ENCODE measurements around the gene RNF220. TPM values are rescaled to one million over a fixed set of nuclear protein-coding genes. Genes with fewer than 3 reads are reported as not detected.

Gene RNF220
- total RNA-seq, 2 donors from 2014 or later: 121 to 125 TPM

DNA sequence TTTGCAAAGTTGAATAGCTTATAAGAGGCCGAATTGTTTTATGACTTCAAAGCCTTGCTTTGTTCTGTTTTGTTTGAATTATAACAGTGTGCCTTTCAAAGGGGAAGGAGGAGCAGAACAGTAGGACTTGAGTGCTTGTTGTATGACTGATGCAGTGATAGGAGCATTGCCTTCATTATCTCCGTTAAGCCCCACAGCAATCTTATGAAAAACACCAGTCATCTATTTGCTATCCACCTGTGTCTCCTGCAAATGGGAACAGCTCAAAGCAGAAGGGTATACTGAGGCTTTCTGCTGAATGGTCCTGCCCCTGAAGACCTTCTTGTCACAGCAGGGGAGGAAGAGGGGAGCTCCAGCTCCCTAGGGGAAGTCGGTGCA lies 127.5 kb downstream of the RNF220 start:
- Histone ChIP-seq H3K4me1 (ENCODE audit: control insufficient read depth in 1 of 2, low read depth in 2 of 2) (no peaks in the 10 kb centered on the region), H3K9me3 (no peaks in the 10 kb centered on the region), H3K36me3 (no peaks in the 10 kb centered on the region), H3K27me3 (replicated peaks; ENCODE audit: insufficient read depth) (no peaks in the 10 kb centered on the region), H3K27ac (no peak overlapping the region), H3K4me3 (no peak overlapping the region)
- no peak for DNase-seq (ENCODE audit: low spot score)
- ATAC-seq (ENCODE audit: insufficient number of reproducible peaks, low FRiP score, low read depth): no peak
- no peak for TF ChIP-seq CTCF (IDR thresholded peaks at IDR 0.05)

DNA sequence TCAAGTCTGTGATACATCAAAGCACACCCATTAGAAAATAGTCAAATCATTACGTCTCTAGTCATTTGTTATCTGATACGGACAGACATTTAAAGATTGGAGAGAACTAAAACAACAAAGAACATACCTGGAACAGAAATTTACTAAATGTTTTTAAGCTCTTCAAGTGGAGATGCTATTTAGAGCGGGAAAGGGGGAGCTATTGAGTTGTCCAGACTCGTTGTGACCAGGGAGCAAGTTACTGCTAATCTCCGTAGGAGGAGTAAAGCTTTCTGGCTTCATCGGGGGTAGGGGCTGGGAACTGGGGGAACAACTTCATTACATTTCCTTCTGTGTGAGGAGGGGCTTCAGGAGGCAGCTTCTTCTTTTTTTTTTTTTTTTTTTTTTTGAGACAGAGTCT lies 129.7 kb downstream of the RNF220 start:
- Histone ChIP-seq H3K36me3 (no peaks in the 10 kb centered on the region), H3K4me3 (no peak overlapping the region), H3K9me3 (no peaks in the 10 kb centered on the region), H3K27me3 (replicated peaks; ENCODE audit: insufficient read depth) (no peaks in the 10 kb centered on the region), H3K4me1 (ENCODE audit: control insufficient read depth in 1 of 2, low read depth in 2 of 2) (no peaks in the 10 kb centered on the region), H3K27ac (no peak overlapping the region)
- TF ChIP-seq CTCF (IDR thresholded peaks at IDR 0.05): no peak
- ATAC-seq (ENCODE audit: insufficient number of reproducible peaks, low FRiP score, low read depth) (no peak), DNase-seq (ENCODE audit: low spot score) (no peak)

- ATAC-seq (ENCODE audit: insufficient number of reproducible peaks, low FRiP score, low read depth): no peak
- Histone ChIP-seq H3K9me3 (no peaks in the 10 kb centered on the region), H3K4me3 (no peak overlapping the region), H3K36me3 (no peaks in the 10 kb centered on the region), H3K27ac (no peak overlapping the region), H3K27me3 (replicated peaks; ENCODE audit: insufficient read depth) (no peaks in the 10 kb centered on the region), H3K4me1 (ENCODE audit: control insufficient read depth in 1 of 2, low read depth in 2 of 2) (no peaks in the 10 kb centered on the region)
- no peak for DNase-seq (ENCODE audit: low spot score)
- no peak for TF ChIP-seq CTCF (IDR thresholded peaks at IDR 0.05)
Observed at GRCh38 chr1:44536357-44537209, 131.5 kb downstream of the RNF220 start.

GRCh38 chr1:44537538-44537937 lies 132.5 kb downstream of the RNF220 start:
- no peak for DNase-seq (ENCODE audit: low spot score)

GRCh38 chr1:44537956-44538355 lies 132.9 kb downstream of the RNF220 start:
- no peak for ATAC-seq (ENCODE audit: insufficient number of reproducible peaks, low FRiP score, low read depth)
- no peak overlapping the region for H3K27ac ChIP-seq
- TF ChIP-seq CTCF (IDR thresholded peaks at IDR 0.05): no peak

More at GRCh38 chr1:44537538-44537937, 132.5 kb downstream of the RNF220 start:
- Histone ChIP-seq H3K36me3 (no peaks in the 10 kb centered on the region), H3K27me3 (replicated peaks; ENCODE audit: insufficient read depth) (no peaks in the 10 kb centered on the region), H3K9me3 (no peaks in the 10 kb centered on the region), H3K4me1 (ENCODE audit: control insufficient read depth in 1 of 2, low read depth in 2 of 2) (no peaks in the 10 kb centered on the region), H3K27ac (no peak overlapping the region), H3K4me3 (no peak overlapping the region)
- no peak for TF ChIP-seq CTCF (IDR thresholded peaks at IDR 0.05)
- ATAC-seq (ENCODE audit: insufficient number of reproducible peaks, low FRiP score, low read depth): no peak

More at GRCh38 chr1:44537956-44538355, 132.9 kb downstream of the RNF220 start:
- no peak overlapping the region for H3K4me3 ChIP-seq
- no peaks in the 10 kb centered on the region for H3K36me3 ChIP-seq
- H3K27me3 ChIP-seq (replicated peaks; ENCODE audit: insufficient read depth): no peaks in the 10 kb centered on the region
- no peaks in the 10 kb centered on the region for H3K9me3 ChIP-seq
- H3K4me1 ChIP-seq (ENCODE audit: control insufficient read depth in 1 of 2, low read depth in 2 of 2): no peaks in the 10 kb centered on the region
- no peak for DNase-seq (ENCODE audit: low spot score)

Measured in thoracic aorta (tissue), 2 donors.